K562 (cell line): Measurements from ENCODE around the gene RASSF7. TPM values are rescaled to one million over a fixed set of nuclear protein-coding genes. Genes with fewer than 3 reads are reported as not detected.

Experiments
- ETV1 ChIP-seq: fragments of 450-650 bp; conservative IDR thresholded peaks from 2 replicates; pipeline ENCODE4 v1.6.1; 2016; ENCODE audit warnings: missing genetic modification characterization, control low read depth, low read depth, missing compliant biosample characterization
- GABPA ChIP-seq: fragments of 200-800 bp; sonication (Bioruptor generic); conservative IDR thresholded peaks from 2 replicates; pipeline ENCODE4 v1.6.1; 2016; ENCODE audit warnings: low read depth, missing genetic modification characterization, missing compliant biosample characterization
- HNRNPL ChIP-seq: fragments of 200-400 bp; formaldehyde crosslinking; IDR thresholded peaks from 2 replicates; pipeline ENCODE4 v1.6.1; 2017; ENCODE audit warnings: low read depth, mild to moderate bottlenecking, low read length
- ILK ChIP-seq: fragments of 450-650 bp; IDR thresholded peaks from 2 replicates; pipeline ENCODE4 v1.6.1; 2016; ENCODE audit warnings: missing genetic modification characterization, low read depth, mild to moderate bottlenecking, missing compliant biosample characterization, moderate library complexity, borderline replicate concordance
- KLF13 ChIP-seq: fragments of 450-650 bp; IDR thresholded peaks from 2 replicates; pipeline ENCODE4 v1.6.1; 2016; ENCODE audit warnings: missing genetic modification characterization, low read depth, mild to moderate bottlenecking, missing compliant biosample characterization, moderate library complexity, borderline replicate concordance
- NCOA2 ChIP-seq, 2 experiments: fragments of 450-650 bp; IDR thresholded peaks; 2 replicates each; pipeline ENCODE4 v1.6.1; 2018; ENCODE audit warnings: mild to moderate bottlenecking in 2 of 2, moderate library complexity in 1 of 2; ENCODE audit not compliant: partially characterized antibody in 2 of 2
- SAFB2 ChIP-seq: fragments of 200-400 bp; formaldehyde crosslinking; IDR thresholded peaks from 2 replicates; pipeline ENCODE4 v1.6.1; 2018; ENCODE audit warnings: borderline replicate concordance, low read length, low read depth, moderate library complexity; ENCODE audit not compliant: severe bottlenecking
- TGIF2 ChIP-seq: sonication (generic); formaldehyde crosslinking; IDR thresholded peaks from 2 replicates; pipeline ENCODE4 v1.8.1; 2022; ENCODE audit warnings: mild to moderate bottlenecking, missing genetic modification reagents, moderate library complexity
- ZNF143 ChIP-seq: sonication (generic); formaldehyde crosslinking; IDR thresholded peaks from 2 replicates; pipeline ENCODE4 v1.9.0; 2022; ENCODE audit warnings: mild to moderate bottlenecking, missing genetic modification reagents
- ZNF212 ChIP-seq: fragments of 450-650 bp; formaldehyde crosslinking; IDR thresholded peaks from 2 replicates; pipeline ENCODE4 v1.4.0; 2020; ENCODE audit warnings: mild to moderate bottlenecking
- ZNF561 ChIP-seq: fragments of 450-650 bp; formaldehyde crosslinking; conservative IDR thresholded peaks from 2 replicates; pipeline ENCODE4 v1.4.0; 2020; ENCODE audit warnings: mild to moderate bottlenecking, moderate library complexity
- polyA plus RNA-seq, 8 experiments: library from polyadenylated mRNA; depleted of rRNA in 4 of 8; stranded (reverse) in 5 of 8; unstranded in 3 of 8; fragments of >200 nt; fragmentation: Nextera tagmentation in 2 of 8; fragmentation: Illumina TruSeq in 1 of 8; extraction: Ambion mirVana in 2 of 8; extraction: Trizol in 1 of 8; gene quantifications; 2 replicates each; pipeline versions ENCODE4 v1.2.1 to v1.2.3, GENCODE V29; 2011 to 2014; ENCODE audit warnings: inconsistent platforms in 1 of 8, missing spikeins in 1 of 8
- total RNA-seq, 7 experiments: library from RNA; depleted of rRNA in 6 of 7; stranded (reverse); fragments of >200 nt in 6 of 7; fragmentation: Illumina TruSeq in 2 of 7; extraction: Trizol in 2 of 7; gene quantifications; 2 replicates each; pipeline versions ENCODE4 v1.2.1 to v1.2.3, GENCODE V29; 2011 to 2021; ENCODE audit warnings: low replicate concordance in 1 of 7
- TF ChIP-seq, protein P1 (sequence below): fragments of 450-650 bp; IDR thresholded peaks from 2 replicates; pipeline ENCODE4 v1.6.1; 2017; ENCODE audit warnings: mild to moderate bottlenecking, moderate library complexity
- TF ChIP-seq, protein P2 (sequence below): sonication (generic); formaldehyde crosslinking; IDR thresholded peaks from 2 replicates; pipeline ENCODE4 v1.8.0; 2022; ENCODE audit warnings: mild to moderate bottlenecking, missing genetic modification reagents
- TF ChIP-seq, protein P3 (sequence below): fragments of 250-450 bp; sonication (Bioruptor Pico); IDR thresholded peaks from 2 replicates; pipeline ENCODE4 v1.4.0; 2020; ENCODE audit warnings: mild to moderate bottlenecking, moderate library complexity
- TF ChIP-seq, protein P4 (sequence below): fragments of 450-650 bp; IDR thresholded peaks from 2 replicates; pipeline ENCODE4 v1.6.1; 2016; ENCODE audit warnings: borderline replicate concordance

RASSF7 gene
- total and polyA plus RNA-seq, 9 of the 15 experiments (the other 6 are each of a cell fraction or from before 2014, with no cell fraction given) = 0.41 to 45.2 (median 18.6) TPM

DNA sequence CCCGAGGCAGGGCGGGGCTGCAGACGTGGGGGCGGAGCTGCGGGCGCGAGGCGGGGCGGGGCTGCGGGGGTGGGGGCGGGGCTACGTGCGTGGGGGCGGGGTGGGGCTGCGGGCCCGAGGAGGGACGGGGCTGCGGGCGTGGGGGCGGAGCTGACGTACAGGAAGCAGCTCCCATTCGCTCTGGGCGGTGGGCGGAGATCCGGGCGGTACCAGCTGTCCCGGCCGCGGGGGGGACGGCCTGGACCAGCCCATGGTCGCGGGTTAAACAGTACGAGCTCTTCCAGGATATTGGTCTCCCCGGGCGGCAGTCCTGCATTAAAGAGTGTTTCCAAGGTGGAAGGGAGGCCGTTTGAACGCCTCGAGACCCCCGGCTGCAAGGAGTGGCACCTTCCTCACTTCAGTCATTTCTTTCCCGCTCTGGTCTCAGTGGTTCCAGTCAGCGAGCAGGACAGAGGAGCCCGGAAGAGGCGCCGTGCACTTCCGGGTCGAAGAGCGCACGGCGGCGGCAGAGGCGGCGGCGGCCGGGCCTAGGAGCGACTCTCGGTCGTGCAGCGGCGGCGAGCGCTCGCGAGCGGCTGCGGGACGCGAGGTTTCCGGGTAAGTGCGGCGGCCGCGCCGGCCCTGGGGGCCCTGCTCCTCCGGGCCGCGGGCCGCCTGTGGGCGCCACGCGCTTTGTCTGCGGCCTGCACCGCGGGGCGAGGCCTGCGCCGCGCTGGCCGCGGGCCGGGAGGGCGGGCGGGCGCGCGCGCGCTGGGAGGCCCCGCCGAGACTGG, 15.4 kb downstream of the RASSF7 start, which contains the start of gene PHRF1 (continued):
- TF ChIP-seq ETV1 (tag) (peak; percentile 51; the same call in 1 of the 2 replicates), ILK (tag) (no peak), GABPA (tag) (peak; percentile 98), ZNF561 (CRISPR knock-in tag) (no peak), KLF13 (no peak), NCOA2 (IDR thresholded peaks at IDR 0.05; ENCODE audit: partially characterized antibody in 2 of 2) (no peak), ZNF212 (CRISPR knock-in tag) (no peak), TGIF2 (CRISPR knock-in tag) (no peak), ZNF143 (CRISPR knock-in tag) (no peak), HNRNPL (no peak), SAFB2 (no peak)
- TF ChIP-seq, protein P1, sequence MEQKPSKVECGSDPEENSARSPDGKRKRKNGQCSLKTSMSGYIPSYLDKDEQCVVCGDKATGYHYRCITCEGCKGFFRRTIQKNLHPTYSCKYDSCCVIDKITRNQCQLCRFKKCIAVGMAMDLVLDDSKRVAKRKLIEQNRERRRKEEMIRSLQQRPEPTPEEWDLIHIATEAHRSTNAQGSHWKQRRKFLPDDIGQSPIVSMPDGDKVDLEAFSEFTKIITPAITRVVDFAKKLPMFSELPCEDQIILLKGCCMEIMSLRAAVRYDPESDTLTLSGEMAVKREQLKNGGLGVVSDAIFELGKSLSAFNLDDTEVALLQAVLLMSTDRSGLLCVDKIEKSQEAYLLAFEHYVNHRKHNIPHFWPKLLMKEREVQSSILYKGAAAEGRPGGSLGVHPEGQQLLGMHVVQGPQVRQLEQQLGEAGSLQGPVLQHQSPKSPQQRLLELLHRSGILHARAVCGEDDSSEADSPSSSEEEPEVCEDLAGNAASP = no peak
- TF ChIP-seq, protein P2, sequence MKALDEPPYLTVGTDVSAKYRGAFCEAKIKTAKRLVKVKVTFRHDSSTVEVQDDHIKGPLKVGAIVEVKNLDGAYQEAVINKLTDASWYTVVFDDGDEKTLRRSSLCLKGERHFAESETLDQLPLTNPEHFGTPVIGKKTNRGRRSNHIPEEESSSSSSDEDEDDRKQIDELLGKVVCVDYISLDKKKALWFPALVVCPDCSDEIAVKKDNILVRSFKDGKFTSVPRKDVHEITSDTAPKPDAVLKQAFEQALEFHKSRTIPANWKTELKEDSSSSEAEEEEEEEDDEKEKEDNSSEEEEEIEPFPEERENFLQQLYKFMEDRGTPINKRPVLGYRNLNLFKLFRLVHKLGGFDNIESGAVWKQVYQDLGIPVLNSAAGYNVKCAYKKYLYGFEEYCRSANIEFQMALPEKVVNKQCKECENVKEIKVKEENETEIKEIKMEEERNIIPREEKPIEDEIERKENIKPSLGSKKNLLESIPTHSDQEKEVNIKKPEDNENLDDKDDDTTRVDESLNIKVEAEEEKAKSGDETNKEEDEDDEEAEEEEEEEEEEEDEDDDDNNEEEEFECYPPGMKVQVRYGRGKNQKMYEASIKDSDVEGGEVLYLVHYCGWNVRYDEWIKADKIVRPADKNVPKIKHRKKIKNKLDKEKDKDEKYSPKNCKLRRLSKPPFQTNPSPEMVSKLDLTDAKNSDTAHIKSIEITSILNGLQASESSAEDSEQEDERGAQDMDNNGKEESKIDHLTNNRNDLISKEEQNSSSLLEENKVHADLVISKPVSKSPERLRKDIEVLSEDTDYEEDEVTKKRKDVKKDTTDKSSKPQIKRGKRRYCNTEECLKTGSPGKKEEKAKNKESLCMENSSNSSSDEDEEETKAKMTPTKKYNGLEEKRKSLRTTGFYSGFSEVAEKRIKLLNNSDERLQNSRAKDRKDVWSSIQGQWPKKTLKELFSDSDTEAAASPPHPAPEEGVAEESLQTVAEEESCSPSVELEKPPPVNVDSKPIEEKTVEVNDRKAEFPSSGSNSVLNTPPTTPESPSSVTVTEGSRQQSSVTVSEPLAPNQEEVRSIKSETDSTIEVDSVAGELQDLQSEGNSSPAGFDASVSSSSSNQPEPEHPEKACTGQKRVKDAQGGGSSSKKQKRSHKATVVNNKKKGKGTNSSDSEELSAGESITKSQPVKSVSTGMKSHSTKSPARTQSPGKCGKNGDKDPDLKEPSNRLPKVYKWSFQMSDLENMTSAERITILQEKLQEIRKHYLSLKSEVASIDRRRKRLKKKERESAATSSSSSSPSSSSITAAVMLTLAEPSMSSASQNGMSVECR = no peak; the same call in 1 of the 2 replicates
- TF ChIP-seq, protein P3, sequence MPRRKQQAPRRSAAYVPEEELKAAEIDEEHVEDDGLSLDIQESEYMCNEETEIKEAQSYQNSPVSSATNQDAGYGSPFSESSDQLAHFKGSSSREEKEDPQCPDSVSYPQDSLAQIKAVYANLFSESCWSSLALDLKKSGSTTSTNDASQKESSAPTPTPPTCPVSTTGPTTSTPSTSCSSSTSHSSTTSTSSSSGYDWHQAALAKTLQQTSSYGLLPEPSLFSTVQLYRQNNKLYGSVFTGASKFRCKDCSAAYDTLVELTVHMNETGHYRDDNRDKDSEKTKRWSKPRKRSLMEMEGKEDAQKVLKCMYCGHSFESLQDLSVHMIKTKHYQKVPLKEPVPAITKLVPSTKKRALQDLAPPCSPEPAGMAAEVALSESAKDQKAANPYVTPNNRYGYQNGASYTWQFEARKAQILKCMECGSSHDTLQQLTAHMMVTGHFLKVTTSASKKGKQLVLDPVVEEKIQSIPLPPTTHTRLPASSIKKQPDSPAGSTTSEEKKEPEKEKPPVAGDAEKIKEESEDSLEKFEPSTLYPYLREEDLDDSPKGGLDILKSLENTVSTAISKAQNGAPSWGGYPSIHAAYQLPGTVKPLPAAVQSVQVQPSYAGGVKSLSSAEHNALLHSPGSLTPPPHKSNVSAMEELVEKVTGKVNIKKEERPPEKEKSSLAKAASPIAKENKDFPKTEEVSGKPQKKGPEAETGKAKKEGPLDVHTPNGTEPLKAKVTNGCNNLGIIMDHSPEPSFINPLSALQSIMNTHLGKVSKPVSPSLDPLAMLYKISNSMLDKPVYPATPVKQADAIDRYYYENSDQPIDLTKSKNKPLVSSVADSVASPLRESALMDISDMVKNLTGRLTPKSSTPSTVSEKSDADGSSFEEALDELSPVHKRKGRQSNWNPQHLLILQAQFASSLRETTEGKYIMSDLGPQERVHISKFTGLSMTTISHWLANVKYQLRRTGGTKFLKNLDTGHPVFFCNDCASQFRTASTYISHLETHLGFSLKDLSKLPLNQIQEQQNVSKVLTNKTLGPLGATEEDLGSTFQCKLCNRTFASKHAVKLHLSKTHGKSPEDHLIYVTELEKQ (CRISPR knock-in tag) = no peak
- TF ChIP-seq, protein P4, sequence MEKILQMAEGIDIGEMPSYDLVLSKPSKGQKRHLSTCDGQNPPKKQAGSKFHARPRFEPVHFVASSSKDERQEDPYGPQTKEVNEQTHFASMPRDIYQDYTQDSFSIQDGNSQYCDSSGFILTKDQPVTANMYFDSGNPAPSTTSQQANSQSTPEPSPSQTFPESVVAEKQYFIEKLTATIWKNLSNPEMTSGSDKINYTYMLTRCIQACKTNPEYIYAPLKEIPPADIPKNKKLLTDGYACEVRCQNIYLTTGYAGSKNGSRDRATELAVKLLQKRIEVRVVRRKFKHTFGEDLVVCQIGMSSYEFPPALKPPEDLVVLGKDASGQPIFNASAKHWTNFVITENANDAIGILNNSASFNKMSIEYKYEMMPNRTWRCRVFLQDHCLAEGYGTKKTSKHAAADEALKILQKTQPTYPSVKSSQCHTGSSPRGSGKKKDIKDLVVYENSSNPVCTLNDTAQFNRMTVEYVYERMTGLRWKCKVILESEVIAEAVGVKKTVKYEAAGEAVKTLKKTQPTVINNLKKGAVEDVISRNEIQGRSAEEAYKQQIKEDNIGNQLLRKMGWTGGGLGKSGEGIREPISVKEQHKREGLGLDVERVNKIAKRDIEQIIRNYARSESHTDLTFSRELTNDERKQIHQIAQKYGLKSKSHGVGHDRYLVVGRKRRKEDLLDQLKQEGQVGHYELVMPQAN = peak; percentile 48; the same call in 1 of the 2 replicates
